ENCODE data around the gene MACROD2.
A peak's percentile ranks its signal among the peaks of the same experiment; 100 is the strongest.
"Not testable (repeated sequence)": the region's sequence is repeated elsewhere in the genome, so short reads cannot be mapped to it uniquely, and the experiment has no call there.

The MACROD2 gene

DNA sequence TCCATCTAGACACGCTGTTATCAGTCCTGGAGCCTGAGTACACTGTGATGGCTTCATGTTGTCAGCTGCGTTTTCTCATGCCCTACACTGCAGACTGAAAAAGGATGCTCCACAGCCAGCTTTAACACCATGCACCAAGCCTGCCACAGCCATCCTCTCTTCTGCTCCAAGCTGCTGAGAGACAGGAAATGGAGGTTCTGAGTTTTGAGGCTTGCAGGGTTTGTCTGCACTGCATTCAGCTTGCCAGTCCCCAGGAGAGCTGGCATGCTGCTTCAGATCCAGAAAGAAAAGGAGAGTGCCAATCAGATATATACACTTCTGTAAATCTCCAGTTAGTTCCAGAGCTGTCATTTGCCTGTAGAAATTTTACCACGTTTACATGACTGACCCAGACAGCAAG, 892.8 kb downstream of the MACROD2 start:
- no peak for DNase-seq

- no peak for DNase-seq
Measured at GRCh38 chr20:14889496-14890255, 894.4 kb downstream of the MACROD2 start.

DNA sequence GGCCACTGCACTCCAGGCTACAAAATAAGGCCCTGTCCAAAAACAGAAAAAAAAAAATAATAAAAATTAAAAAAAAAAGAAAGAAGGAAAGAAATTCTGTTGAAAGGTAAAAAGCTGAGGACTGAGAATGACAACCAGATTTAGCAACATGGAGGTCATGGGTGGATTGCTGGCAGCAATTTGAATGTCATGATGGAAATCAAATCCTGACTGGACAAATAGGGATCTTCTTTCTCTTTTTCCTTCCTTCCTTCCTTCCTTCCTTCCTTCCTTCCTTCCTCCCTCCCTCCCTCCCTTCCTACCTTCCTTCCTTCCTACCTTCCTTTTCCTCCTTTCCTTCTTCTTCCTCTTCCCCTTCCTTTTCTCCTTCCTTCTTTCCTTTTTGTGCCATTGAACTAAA, 895.4 kb downstream of the MACROD2 start:
- no peak for DNase-seq

- DNase-seq: no peak
Measured at GRCh38 chr20:14892782-14893181, 897.5 kb downstream of the MACROD2 start.

GRCh38 chr20:14896569-14896968, 901.3 kb downstream of the MACROD2 start:
- DNase-seq: peak; percentile 5

DNA sequence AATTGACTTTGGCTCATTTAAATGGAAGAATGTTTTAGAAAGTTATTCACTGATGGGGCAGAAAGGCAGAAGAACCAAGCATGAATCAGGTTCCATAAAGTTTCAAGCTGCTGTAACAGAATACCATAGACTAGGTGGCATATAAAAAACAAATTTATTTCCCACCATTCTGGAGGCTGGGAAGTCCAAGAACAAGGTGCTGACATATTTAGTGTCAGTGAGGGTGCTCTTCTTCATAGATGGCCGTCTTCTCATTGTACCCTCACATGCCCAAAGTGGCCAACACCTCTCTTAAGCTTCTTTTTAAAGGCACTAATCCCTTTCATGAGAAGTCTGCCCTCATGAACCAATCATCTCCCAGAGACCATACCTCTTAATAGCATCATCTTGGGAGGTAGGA, 902.3 kb downstream of the MACROD2 start:
- no peak for DNase-seq

DNA sequence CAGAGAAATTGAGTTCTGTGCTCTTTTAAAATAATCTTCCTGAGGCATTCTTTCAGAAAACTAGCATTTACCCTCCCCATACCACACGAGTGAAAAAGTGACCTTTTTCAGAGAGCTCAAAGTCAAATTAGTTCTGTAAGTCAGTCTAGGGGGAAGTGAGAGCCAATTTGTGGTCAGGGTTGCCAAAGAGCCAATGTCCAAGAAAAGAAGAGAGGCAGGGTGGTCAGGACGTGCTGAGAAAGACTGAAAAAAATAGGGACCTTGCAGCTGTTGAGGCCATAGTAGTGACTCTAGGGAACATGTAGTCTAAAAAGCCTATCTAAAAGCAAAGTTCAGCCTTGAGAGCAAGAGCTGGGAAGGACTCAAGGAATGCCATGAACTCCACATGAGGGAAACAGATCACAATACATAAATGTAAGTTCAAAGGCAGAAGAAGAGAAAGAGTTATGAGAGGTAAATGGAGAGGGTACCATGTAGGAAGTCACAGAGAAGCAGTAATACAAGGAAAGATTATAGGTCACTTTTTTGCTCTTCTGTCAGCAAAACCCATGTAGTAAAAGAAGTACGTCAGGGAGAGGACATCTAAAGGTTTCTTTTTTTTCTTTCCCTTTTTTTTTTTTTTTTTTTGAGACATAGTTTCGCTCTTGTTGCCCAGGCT, 907.2 kb downstream of the MACROD2 start:
- DNase-seq: no peak

DNA sequence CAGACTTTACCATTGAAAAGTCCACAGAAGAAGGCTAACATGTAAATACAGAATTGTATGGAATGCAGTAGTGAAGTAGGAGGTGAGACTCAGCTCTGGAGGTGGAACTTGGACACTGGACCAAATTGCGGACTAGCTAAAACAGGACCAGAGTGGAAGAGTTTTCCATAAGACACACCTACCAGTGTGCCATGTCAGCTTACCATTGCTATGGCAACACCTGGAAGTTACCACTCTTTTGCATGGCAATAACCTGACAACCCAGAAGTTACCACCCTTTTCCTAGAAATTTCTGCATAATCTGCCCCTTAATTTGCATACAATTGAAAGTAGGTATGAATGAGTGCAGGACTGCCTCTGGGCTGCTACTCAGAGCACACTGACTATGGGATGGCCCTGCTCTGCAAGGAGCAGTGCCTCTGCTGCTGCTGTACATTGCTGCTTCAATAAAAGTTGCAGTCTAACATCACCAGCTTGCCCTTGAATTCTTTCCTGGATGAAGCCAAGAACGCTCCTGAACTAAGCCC, 911.7 kb downstream of the MACROD2 start:
- no peak for DNase-seq

DNA sequence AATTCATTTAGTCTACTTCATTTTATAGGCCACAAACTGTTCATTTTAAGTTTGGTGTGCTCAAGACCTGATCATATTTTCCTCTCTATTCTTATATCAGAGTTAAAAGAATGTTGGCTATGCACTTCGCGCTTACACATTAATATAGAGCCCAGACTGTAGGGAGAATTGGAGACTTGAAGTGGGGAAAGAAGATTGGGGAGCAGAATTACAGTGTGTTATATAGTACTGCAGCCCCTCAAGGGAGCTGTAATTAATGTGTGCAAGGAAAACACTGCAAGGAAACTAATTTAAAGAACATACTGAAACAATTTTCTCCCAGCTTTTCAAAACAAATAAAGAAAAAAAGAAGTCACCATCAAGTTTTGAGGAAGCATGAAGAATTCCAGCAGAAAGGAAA, 914.8 kb downstream of the MACROD2 start:
- no peak for DNase-seq

DNA sequence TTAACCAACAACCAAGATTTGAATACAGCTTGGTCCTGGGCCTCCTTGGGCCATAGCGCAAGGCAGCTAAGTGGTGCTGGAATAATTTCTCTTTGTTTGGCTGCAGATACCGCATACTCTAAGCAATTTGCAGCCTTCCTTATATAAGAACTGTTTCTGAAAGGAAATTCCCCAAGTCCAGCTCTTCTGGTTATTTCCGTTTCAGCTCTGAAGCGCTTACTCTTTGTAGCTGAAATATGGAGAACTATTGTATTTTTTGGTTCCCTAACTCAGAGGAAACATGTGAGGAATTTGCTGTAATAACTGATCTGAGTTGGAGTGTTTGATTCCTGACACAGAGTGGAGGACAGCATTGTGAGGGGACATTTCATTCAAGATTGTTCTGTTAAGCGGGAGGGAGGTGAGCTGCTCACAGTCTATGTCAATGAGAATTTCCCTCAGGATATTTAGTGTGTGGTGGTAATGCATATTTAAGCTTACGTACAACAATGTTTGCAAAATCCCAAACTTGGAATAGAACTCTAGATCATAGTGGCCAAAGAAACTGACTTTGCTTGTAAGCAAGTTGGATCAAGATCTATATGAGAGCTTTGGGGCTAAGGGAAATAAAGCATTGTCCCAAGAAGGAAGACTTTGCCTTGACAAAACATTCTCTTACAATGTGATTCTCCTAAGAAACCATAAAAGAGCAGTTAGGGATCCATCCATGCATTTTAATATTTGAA, 918.7 kb downstream of the MACROD2 start:
- no peak for DNase-seq

GRCh38 chr20:14914633-14915032, 919.3 kb downstream of the MACROD2 start:
- no peak for DNase-seq

GRCh38 chr20:14915356-14915755, 920.0 kb downstream of the MACROD2 start:
- no peak for DNase-seq

DNA sequence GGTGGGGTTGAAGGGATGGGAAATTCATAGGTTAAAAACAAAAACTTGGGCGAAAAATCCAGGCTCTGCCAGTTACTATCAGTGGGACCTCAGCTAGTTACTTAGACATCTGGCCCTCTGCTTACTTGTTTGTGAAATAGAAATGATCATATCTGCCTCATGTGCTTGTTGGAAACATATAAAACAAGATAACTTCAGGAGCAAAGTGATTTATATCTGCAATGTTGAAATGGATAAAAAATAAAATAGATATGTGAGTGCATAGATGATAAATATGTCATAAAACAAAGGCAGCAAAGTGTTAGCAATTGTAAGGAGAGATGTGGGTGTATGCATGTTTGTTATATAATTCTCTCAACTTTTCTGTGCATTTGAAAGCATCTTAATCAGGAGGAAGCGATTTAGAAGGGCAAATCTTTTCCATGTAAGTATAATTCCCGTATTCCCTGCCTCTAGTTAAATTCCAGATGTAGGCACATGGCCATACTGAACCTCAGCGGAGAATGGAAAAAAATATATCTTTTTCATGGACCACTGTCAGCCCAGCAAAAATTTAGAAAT, 921.1 kb downstream of the MACROD2 start:
- no peak for DNase-seq

DNA sequence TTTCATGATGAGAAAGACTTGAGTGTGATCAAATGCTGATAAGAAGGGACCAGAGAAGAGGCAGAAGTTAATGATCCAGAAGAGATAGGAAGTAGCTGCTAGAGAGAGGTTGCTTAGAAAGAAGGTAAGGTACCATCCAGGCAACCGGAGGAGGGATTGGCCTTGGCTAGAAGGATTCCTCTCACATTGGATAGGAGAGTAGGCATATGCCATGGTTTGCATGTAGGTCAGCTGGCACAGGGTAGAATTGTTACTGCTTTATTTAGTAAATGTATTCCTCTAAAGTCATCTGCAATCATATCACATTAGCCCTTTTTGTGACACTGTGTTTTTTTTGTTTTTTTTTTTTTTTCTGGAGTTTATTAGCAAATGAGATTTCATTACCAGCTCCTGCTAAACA, 923.0 kb downstream of the MACROD2 start:
- DNase-seq: no peak

- DNase-seq: no peak
Measured at GRCh38 chr20:14918976-14919375, 923.7 kb downstream of the MACROD2 start.

GRCh38 chr20:14919501-14920081, 924.3 kb downstream of the MACROD2 start:
- peak; percentile 94 for DNase-seq

GRCh38 chr20:14921513-14921912, 926.2 kb downstream of the MACROD2 start:
- peak; percentile 14 for DNase-seq

DNA sequence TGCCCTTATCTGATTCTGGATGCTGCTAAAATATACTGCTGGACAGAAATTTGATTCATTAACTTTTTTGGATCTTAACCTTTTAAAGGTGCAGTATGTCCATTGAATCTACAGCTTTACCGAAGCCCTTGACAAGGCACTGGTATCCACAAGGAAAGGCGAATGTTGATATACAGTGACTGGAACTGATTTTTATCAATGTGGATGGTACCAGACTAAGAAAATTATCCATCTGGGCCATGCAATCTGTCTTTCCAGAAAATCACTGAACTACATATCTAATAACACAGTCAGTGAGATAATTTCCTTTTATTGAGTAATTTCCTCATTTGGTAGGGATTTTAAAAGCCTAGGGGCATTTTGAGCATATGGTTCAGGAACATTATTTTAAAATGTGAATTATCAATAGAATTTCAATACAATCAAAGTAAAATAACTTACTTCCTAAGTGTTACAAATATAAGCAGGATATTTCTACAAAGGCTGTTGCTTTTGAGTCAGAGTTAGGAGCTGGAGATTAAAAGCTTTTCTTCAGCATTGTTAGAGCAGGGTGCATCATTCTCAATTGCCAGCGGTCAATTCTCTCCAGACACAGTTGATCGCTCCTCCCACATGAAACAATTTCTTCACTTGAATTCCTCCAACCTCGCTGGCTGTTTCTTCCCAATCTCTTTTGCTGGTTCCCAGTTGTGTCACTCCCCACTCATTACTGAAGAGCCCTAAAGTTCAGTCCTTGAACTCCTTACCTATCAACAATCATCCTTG, 927.4 kb downstream of the MACROD2 start:
- no peak for DNase-seq

DNA sequence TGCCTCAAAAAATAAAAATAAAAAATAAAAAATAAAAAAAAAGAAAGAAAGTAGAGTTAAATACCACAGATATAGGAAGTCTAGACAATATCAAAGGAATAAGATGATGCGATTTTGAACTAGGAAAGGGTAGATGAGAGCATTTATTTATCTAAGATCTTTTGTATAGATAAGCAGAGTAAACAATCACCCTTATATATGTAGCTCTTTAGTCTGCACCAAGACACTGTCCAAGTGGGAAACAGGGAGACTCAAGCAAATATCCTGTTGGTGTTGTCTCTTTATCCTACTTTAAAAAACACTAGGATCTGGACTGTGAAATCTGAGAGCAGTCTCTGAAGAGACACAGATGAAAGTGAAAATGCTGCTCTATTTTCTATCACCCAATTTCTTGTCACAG, 929.1 kb downstream of the MACROD2 start:
- peak; percentile 38 for DNase-seq

DNA sequence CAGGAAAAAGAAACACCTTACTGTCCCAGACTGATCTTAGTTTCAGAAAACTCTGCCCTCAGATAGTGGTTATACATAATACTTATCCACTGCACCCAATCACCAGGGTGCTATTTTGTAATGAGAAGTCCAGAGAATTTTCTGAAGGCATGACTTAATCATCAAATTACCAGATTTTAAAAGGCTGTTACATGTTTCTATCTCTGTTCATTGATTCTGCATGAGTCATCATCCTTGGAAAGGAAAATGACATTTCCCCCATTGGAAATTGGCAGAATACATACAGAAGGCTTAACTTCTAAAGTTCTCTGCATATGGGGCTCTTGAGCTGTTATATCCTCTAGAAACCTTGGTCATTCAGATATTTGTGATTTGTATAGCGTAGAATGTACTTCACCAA, 930.0 kb downstream of the MACROD2 start:
- no peak for DNase-seq

DNA sequence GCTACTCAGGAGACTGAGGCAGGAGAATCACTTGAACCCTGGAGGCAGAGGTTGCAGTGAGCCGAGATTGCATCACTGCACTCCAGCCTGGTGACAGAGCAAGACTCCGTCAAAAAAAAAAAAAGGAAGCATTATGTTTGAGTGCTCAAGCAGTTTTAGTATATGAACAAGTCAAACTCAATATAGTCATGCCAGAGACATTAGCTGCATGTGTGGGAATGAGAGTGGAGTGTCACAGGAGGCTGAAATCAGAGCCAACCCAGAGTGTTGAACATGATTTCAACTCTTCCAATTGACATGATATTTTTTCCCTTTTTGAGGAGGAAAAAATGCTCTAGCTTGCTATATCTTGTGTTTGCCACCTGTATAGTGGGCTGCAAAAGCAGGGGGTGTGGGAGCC, 931.1 kb downstream of the MACROD2 start:
- DNase-seq: not testable (repeated sequence)

DNA sequence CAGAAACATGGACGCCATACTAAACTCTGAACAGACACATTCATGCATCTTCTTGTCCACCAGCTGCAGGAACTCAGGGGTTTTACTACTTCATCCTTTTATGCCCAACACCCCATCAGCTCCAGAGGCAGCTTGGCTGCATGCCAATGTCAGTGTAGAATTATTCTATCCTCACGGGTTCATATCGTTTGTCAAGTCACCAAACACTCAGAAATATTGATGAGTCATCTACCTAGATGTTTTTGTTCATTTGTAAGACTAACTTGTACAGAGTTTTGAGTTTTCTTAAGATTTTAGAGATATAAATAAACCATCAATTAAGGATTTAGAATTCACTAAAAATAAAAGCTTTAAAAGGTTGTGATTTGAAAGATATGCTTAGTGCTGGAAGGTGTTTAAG, 932.8 kb downstream of the MACROD2 start:
- DNase-seq: peak; percentile 49
